Dermis microvascular lymphatic vessel endothelial cell (primary cell): ENCODE results near the gene ZKSCAN3. TPM values are rescaled to one million over a fixed set of nuclear protein-coding genes. Genes with fewer than 3 reads are reported as not detected.

Experiments
- total RNA-seq: library from RNA; depleted of rRNA; stranded (reverse); fragments of >200 nt; gene quantifications from 2 replicates; pipeline ENCODE4 v1.2.1, GENCODE V29; 2014

The ZKSCAN3 gene
- total RNA-seq, 1 donor from 2014 or later, result 4.2 TPM

Other genes starting within 250 kb of the ZKSCAN3 start
- 10.5 and 12.1 TPM in 2 replicates for gene ZSCAN16, start 225.3 kb upstream of the ZKSCAN3 start, total RNA-seq
- 9.6 and 15.2 TPM in 2 replicates for gene ZKSCAN8, start 208.1 kb upstream of the ZKSCAN3 start, total RNA-seq
- gene ZSCAN9, start 124.7 kb upstream of the ZKSCAN3 start, total RNA-seq, result 6.5 and 8.6 TPM in 2 replicates
- 3.0 and 4.3 TPM in 2 replicates for gene ZKSCAN4, start 97.7 kb upstream of the ZKSCAN3 start, total RNA-seq
- gene NKAPL, start 90.7 kb upstream of the ZKSCAN3 start, total RNA-seq, result under 0.01 and 0.38 TPM in 2 replicates
- gene ZSCAN26, start 82.8 kb upstream of the ZKSCAN3 start, total RNA-seq, result 6.4 and 9.0 TPM in 2 replicates
- 4.6 and 5.2 TPM in 2 replicates for gene PGBD1, start 68.4 kb upstream of the ZKSCAN3 start, total RNA-seq
- gene ZSCAN31, start 13.8 kb upstream of the ZKSCAN3 start, total RNA-seq, result 6.6 and 12.1 TPM in 2 replicates
- gene ZSCAN12, start 49.8 kb downstream of the ZKSCAN3 start, total RNA-seq, result 2.1 and 3.2 TPM in 2 replicates
- gene ZSCAN23, start 93.5 kb downstream of the ZKSCAN3 start, total RNA-seq, result under 0.01 and 0.26 TPM in 2 replicates
- not detected in 2 replicates for gene GPX6, start 165.8 kb downstream of the ZKSCAN3 start, total RNA-seq
- not detected in 2 replicates for gene GPX5, start 175.9 kb downstream of the ZKSCAN3 start, total RNA-seq